HG03571 (cell line): ENCODE results near the gene DEXI.

Experiments
- ATAC-seq: cut with Tn5 transposase; IDR thresholded peaks from one replicate; pipeline ENCODE4 v1.9.1; 2021; ENCODE audit not compliant: unreplicated experiment

DEXI gene

DNA sequence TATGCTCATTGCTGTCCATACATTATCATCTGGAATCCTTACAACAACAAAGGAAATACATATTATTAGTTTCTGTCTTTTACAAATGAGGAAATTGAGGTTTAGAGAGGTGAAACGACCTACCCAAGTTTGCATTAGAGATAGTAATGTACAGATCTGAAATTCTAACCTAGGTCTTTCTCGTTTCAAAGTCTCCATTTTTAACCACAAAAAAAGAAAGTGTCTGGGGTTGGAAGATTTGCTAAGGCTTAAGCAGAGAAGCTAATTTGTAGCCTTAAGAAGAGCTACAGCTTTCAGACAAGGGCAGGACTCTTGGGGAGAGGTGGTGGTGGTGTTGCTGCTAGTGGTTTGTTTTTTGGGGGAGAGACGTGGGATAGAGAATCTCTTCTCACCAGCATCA lies 46.1 kb downstream of the DEXI start:
- no peak for ATAC-seq

DNA sequence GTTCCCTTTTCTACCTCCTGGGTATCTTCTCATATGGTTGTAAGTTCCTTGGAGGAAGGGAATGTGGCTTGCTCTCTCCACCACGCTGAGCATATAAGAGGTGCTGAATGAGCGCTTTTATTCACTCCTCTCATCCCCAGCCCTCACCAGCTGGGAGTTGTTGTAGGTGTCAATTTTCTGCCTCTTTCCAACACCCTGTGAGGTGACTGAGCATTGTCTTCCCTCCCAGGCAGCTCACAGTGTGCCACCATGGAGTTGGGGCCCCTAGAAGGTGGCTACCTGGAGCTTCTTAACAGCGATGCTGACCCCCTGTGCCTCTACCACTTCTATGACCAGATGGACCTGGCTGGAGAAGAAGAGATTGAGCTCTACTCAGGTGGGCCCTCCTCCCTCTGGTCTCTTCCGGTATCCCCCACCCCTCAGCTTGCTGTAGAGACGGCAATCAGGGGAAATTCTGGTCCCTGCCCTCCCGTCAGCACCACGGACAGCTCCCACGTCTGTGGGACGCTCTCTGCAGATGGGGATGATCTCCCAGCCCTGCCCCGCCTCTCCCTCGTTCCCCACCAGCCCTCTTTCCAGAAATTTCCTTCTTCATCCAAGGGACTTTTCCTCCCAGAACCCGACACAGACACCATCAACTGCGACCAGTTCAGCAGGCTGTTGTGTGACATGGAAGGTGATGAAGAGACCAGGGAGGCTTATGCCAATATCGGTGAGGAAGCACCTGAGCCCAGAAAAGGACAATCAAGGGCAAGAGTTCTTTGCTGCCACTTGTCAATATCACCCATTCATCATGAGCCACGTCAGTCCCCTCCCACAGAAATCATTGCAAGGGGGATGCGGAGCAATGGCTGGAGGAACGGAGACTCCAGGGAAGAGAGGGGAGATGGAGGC lies 47.0 kb downstream of the DEXI start:
- no peak for ATAC-seq

DNA sequence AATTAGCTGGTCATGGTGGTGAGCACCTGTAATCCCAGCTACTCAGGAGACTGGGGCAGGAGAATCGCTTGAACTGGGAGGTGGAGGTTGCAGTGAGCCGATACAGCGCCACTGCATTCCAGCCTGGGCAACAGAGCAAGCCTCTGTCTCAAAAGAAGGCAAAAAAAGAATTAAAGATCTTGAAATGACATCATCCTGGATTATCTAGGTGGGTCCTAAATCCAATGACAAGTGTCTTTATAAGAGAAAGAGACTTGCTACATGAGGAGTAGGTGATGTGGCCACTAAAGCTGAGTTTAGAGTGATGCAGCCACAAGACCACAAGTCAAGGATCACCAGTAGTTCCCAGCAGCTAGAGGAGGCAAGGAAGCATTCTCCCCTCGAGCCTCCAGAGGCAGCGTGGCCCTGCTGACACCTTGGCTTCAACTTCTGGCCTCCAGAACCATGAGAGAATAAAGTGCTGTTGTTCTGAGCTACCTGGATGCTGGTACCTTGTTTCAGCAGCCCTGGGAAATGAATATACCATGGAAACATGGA lies 49.4 kb downstream of the DEXI start:
- no peak for ATAC-seq

DNA sequence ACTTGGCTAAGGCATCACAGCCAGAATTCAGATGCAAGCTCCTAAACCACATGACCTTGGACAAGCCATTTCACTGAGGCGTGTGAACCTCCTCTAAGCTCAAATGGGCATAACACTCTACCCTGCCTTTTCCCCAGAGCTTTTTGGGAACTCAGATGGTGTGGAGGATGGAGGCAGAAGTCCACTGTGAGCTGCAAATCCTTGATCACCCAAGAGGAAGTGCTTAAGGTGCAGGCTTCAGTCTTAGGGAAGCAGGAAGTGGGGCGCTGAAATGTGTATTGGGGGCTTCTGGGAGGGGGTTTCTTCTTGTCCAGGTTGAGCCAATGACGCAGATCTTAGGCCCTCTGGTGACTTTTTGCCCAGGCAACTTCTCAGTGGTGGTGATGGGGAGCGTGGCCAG lies 52.4 kb downstream of the DEXI start:
- no peak for ATAC-seq

DNA sequence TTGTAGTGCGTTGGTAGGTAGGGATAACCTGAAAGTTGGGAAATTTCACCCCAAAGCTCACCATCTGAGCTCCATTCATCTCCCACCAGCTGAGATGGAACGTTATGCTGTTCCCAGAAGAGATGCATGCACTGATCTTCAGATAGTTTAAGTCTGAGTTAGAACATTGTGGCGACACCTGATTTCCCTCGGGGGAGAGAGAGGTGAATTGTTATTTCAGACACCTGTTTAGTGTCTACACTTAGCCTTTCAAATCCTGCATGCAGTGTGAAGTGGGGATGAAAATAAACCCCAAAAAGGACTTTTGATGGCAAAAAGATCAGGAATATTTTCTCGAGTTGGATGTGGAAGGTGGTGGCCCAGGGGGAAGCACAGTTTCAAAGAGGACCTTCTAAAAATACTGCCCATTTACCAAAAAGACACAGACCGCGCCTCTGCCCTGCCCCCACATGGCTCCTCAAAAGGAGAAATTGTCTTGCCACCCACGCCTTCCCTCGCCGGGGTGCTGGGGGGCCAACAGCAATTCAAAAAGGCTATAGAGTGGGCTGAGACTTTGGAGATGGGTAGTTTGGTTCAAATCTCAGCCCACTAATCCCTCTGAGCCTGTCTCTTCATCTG lies 53.8 kb downstream of the DEXI start:
- ATAC-seq, result no peak

DNA sequence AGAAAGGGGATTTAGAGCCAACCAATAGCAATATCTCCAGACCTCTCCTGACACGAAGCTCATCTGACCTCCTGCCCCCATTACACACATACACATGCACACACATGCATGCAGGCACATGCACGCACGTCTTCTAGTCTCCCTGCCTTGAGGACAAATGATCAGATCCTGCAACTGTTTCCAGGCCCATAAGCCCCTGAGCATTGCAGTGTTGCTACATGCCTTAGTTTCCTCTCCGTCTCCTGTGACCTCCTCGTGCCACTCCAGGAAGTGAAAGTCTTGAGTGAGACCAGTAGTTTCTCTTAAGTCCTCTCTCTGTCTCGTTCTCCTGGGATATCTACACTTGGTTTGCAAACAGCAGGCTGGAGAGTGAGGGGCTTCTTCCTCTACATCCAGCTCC lies 57.0 kb downstream of the DEXI start:
- ATAC-seq, result no peak

DNA sequence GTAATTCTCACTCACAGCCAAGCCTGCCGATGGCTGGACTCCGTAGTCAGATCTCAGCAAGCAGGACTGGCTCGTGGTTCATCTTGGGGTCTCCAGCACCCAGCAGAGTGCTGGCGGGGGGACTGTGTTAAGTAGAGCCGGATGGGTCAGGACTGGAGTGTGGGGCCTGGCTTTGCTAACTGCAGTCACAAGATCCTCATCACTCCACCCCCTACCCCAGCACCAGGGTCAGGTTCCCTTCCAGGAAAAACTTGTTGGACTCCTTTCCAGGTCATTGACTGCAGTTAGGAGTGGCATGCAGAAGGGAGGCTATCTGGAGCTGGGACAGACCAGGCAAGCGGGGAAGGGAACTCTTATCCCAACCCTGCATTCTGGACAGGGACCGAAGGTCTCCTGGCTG lies 59.3 kb downstream of the DEXI start:
- no peak for ATAC-seq

DNA sequence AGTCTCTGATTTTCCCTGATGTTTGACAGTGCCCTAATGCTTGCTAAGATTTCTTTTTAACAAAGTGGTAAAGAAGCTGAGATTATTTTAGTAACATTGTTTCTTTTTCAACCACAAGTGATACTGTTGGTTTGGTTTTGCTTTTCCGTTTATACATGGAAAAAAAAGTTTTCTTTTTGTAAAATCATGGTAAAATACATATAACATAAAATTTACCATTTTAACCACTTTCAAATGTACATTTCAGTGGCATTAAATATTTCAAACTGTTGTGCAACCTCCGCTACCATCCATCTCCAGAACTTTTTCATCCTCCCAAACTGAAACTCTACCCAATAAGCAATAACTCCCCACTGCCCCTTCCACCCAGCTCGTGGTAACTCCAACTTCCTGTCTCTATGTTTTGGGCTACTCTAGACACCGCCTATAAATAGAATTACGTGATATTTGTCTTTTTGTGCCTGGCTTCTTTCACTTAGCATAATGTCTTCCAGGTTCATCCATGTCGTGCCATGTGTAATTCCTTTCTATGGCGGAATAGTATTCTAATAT lies 60.7 kb downstream of the DEXI start:
- ATAC-seq, result no peak

DNA sequence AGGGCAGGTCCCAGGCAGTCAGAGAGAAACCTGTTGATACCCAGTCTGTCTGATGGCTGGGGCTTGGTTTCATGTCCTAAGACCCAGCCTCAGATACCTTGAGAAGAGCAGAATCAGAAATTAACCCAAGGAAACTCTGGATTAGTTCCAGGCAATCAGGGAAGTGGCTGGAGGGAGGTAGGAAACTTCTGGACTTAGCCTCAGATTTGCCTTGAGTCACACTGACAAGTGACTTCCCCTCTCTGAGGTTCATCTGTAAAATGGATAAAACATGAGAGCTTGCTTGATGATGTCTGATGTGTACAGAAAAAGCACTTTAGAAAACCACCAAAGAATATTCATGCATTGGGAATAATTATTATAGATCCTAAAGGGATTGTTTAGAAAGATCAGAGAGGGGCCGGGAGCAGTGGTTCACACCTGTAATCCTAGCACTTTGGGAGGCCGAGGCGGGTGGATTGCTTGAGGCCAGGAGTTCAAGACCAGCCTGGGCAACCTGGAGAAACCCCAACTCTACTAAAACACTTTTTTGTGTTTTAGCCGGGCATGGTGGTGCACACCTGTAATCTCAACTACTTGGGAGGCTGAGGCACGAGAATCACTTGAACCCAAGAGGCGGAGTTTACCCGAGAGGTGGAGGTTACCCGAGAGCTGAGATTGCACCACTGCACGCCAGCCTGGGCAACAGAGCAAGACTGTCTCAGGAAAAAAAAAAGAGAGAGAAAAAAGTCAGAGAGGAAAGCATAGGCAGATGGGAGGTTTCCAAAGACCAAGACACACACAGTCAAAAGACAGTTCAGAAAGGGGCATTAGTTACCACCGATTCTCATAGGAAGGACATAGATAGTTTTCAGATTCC lies 61.4 kb downstream of the DEXI start:
- ATAC-seq, result no peak

DNA sequence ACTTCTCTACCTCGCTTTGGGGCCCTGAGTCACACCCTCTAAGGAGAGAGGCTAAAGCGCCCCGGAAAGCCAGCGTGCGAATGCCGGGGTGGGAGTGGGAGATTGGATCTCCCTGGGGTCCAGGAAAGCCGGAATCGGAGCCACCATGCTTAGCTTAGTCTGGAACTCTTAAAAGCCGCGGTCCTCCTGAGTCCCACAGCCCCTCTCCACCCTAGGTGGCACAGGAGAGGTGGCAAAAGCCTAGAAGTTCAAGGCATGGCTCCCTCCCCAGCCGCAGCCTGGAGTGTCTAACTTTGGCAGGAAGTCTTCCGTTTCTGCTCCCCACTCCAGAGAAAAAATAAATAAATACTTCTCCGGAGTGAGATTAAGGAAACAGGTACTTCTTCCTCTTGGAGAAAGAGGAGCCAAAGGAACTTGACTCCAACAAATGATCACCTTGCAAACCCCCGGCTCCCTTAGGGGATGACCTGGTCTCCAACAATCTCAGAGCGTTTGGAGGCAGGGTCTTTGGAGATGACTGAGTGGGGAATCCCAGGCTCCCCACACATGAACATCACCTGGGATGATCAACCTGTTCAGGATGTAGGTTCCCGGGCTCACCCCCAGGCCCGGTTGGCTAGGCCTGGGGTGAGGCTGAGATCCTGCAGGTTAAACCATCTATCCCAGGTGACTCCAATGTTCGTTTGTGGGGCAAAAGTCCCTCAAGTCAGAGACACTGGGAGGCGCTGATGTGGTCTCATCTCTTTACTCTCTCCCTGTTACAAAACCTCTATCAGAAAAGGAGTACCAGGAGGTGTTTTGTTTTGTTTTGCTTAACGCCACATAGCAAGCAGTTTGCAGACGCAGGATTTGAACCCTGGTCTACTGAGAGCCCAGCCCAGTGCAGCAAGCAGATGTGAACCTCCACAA lies 62.3 kb downstream of the DEXI start:
- no peak for ATAC-seq
